Renal cortical epithelial cell (primary cell): ENCODE results near the gene FANCD2. TPM values are rescaled to one million over a fixed set of nuclear protein-coding genes. Genes with fewer than 3 reads are reported as not detected.
"Not testable (repeated sequence)": the region's sequence is repeated elsewhere in the genome, so short reads cannot be mapped to it uniquely, and the experiment has no call there.

Experiments
- DNase-seq: peaks from one replicate; pipeline ENCODE4 v3.0.0-alpha.2; 2011; ENCODE audit warnings: low read depth
- total RNA-seq: library from RNA; depleted of rRNA; stranded (reverse); fragments of >200 nt; gene quantifications from 2 replicates; pipeline ENCODE4 v1.2.3, GENCODE V29; 2014

Gene FANCD2
- total RNA-seq, 1 donor from 2014 or later: 7.3 TPM

DNA sequence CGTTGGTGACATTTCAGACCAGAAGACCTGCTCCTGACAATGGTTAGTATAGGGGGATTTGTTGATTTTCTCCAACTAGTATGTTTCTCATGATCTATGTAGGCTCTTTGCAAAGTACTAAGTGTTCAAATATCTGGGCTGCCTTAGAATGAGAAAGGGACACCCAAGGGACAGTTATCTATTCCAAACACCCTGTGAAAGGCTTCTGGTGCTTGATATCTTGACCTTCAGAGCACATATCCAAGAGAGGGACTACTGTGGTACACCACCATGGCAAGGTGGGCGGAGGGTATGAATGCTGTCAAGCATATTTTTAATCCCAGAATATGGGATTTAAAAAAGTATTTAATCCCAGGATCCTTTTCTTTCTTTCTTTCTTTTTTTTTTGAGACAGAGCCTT is 80.7 kb downstream of the FANCD2 start:
- no peak for DNase-seq

DNA sequence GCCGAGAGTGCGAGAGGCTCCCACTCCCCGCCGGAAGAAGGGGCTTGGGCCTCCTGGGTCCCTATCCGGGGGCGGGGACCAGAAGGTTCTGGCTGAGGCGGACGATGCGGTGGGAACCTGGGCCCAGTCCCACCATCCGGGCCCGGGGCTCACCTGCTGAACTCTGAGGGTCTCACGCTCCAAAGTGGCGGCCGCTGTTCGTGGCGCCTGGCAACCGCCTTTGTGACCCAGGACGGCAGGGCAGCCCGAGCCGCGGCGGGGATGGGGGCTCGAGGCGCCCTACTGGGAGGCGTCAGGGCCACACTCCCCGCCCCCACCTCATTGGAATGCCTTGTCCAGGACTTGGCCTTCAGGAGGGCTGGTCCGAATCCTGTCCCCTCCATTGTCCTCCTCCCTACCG is 81.9 kb downstream of the FANCD2 start, which contains the start of gene FANCD2OS:
TSS of gene FANCD2OS (minus strand) at position 165 of the 400 bp plus-strand sequence. CDS start 3,481 bp downstream, outside the sequence.
- no peak for DNase-seq

DNA sequence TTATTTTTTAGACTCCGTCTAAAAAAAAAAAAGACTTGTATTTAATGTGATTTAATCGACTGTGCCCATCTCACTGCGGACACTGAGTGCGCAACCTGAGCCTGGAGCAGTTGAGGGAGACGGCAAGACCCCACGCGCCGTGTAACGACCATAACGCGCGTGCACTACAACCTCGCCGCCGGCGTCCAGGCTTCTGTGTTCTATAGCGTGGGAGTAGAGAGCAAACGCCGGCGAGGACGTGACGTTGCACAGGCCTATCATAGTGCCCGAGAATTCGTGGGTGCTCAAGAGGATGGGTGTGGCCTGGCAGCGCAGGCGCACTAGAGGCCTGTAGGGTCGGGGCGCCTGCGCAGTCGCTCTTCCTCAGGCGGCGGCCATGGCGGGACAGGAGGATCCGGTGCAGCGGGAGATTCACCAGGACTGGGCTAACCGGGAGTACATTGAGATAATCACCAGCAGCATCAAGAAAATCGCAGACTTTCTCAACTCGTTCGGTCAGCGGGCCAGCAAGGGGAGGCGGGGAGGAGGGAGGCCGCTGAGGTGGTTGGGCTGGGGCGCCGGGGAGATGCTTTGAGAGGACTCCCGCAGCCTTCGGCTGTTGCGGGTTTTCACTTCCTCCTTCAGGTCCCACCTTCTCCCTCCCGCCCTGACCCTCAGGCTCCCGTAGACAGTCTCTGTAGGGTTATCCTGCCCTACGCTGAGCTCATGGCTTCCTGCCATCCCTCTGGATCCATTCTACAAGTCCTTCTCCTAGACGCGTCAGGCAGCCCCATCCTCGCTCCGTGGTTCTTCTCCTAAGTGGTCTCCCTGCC is 89.3 kb downstream of the FANCD2 start, which contains the start of gene BRK1:
TSS of gene BRK1 (plus strand) at position 350 of the 812 bp plus-strand sequence. CDS start at position 377, 27 bp downstream.
- peak; percentile 91 for DNase-seq

DNA sequence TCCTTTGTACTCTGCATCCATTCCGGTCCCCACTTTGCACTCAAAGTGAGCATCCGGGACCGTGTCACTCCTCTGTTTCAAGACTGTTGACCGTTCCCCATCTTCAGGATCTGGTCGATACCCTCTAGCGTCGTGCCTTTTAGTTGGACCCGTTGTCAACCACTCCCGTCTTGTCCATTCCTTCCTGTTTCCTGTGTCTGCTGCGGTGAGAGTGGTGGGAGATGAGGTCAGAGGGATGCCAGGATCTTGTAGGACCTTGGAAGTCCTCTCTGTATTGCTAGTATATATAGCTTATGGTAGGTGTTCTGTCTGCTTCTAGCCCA is 89.9 kb downstream of the FANCD2 start:
- DNase-seq: peak; percentile 38

DNA sequence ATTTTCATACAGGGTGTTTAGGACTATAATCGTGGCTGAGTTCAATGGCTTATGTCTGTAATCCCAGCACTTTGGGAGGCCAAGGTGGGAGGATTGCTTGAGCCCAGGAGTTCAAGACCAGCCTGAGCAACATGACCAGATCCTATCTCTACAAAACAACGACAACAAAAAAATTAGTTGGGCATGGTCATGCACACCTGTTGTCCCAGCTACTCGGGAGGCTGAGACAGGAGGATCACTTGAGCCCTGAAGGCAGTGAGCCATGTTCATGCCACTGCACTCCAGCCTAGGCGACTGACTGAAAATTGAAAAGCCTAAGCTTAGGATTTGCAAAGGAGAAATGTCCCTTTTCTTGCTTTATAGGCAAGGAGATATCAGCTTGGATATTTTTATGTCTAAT is 90.7 kb downstream of the FANCD2 start:
- no peak for DNase-seq

DNA sequence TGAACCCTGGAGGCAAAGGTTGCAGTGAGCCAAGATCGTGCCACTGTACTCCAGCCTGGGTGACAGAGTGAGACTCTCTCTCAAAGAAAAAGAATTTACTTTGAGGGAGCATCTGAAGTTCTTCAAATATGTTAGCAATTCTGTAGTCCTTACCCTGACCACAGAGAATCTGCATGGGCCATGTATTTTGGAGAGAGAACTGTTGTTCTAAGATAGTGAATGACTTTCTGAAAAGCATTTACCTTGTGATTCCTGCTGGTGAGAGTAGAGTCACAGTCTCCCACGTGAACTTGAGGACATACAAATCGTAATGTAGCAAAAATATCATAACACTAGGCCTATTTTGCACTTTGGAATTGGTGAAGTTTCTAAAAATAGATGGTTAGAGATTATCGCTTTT is 93.1 kb downstream of the FANCD2 start:
- no peak for DNase-seq

DNA sequence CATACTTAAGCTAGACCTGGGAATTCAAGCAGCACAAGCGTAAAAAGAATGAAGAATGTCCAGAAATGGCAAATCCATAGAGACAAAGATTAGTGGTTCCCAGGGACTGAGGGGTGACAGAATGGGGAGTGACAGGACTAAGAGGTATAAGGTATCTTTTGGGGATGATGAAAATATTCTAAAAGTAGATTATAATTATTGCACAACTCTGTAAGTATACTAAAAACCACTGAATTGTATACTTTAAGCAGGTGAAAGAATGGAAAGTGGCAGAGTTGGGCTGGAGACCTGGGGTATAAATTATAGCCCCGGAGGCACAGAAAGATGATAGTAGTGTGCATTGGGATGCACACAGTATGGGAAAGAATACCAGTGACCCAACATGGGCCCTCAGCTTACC is 94.8 kb downstream of the FANCD2 start:
- DNase-seq: no peak

DNA sequence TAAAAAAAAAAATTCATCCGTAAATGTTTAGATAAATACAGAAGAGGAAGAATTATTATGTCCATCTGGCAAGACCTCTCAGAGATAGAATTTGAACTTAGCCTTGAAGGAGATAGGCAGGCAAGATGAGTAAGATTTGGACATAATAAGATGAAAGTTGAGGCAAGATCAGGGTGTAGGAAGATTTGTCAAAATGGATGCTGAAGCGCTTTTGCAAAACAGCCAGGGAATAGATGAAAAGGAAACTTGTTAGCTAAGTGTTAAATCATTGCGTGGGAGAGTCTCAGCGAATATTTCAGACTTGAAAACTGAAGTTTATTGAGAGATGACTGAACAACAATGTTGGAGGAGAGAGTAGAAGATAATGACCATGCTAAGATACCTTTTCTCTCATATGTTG is 96.5 kb downstream of the FANCD2 start:
- no peak for DNase-seq

DNA sequence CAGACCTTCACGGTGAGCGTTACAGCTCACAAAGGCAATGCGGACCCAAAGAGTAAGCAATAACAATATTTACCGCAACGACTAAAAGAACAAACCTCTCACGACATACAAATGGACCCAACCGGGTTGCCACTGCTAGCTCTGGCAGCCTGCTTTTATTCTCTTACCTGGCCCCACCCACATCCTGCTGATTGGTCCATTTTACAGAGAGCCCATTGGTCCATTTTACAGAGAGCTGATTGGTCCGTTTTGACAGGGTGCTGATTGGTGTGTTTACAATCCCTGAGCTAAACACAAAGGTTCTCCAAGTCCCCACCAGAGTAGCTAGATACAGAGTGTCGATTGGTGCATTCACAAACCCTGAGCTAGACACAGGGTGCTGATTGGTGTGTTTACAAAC is 109.6 kb downstream of the FANCD2 start:
- DNase-seq: not testable (repeated sequence)

DNA sequence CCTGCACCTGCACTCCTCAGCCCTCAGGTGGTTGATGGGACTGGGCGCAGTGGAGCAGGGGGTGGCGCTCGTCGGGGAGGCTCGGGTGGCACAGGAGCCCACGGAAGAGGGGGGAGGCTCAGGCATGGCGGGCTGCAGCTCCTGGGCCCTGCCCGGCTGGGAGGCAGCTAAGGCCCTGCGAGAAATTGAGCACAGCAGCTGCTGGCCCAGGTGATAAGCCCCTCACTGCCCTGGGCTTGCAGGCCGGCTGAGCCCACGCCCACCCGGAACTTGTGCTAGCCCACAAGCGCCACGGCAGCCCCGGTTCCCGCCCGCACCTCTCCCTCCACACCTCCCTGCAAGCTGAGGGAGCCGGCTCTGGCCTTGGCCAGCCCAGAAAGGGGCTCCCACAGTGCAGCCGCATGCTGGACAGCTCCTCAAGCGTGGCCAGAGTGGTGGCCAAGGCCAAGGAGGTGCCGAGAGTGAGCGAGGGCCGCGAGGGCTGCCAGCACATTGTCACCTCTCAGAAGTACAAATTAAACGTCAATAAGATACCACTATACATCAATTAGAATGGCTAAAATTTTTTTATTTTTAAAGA is 110.3 kb downstream of the FANCD2 start:
- no peak for DNase-seq

DNA sequence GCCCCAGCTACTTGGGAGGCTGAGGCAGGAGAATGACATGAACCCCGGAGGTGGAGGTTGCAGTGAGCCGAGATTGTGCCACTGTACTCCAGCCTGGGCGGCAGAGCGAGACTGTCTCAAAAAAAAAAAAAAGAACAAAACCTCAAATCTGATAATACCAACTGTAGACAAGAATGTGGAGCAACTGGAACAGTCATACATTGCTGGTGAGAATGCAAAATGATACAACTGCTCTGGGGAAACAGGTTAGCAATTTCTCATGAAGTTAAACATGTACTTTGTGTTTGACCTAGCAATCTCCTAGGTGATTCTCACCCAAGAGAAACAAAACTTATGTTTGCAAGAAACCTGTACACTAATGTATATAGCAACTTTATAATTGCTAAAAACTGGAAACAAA is 110.9 kb downstream of the FANCD2 start:
- DNase-seq: peak; percentile 55

DNA sequence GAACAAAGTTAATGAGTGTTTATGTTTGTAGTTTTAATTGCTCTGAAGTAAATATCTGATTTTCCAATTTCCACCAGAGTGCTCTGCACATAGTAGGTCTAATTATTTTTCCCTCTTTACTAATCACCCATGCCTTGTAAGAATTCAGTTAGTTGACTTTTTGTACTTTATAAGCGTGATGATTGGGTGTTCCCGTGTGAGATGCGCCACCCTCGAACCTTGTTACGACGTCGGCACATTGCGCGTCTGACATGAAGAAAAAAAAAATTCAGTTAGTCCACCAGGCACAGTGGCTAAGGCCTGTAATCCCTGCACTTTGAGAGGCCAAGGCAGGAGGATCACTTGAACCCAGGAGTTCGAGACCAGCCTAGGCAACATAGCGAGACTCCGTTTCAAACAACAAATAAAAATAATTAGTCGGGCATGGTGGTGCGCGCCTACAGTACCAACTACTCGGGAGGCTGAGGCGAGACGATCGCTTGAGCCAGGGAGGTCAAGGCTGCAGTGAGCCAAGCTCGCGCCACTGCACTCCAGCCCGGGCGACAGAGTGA is 114.8 kb downstream of the FANCD2 start:
- no peak for DNase-seq

DNA sequence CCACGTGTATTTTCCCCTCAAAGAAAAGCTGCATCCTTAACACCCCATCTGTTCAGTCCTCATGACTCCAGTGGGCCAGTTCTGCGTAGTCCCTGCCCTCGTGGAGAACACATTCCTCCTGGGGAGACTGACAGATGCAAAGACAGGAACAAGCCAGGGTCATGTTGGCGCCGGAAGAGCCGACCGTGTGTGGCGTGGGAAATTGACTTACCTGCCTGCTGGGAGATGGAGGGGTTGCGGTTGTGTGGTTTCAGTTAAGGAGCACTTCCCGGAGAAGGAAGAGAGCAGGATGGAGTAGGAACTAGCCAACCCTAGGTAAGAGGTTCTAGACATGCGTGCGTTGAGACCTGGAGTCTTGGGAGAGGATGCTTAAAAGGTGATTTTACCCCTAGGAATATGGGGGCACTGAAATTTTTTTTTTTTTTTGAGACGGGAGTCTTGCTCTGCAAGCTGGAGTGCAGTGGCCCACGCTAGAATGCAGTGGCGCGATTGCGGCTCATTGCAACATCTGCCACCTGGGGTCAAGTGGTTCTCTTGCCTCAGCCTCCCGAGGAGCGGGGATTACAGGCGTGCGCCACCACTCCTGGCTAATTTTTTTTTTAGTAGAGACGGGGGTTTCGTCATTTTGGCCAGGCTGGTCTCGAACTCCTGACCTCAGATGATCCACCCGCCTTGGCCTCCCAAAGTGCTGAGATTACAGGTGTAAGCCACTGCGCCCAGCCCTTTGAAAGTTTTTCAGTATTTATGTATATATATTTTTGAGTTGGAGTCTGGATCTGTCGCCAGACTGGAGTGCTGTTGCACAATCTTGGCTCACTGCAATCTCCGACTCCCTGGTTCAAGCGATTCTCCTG is 116.7 kb downstream of the FANCD2 start:
- DNase-seq: no peak

DNA sequence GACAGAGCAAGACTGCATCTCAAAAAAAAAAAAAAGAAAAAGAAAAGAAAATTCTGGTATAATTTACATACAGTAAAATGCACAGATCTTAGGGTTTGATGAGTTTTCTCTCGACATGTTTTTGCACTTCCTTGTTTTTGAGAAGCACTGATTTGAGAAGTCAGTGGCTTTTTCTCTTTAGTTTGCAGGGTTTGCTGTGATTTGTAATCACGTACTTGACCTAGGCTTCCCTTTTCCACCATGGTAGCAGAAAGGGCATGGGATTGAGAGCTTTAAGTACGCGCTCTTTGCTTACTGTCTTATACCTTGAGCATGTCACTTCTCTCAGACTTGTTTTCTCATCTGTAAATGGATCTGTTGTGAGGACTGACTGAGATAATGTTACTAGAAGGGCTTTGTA is 119.4 kb downstream of the FANCD2 start:
- no peak for DNase-seq

DNA sequence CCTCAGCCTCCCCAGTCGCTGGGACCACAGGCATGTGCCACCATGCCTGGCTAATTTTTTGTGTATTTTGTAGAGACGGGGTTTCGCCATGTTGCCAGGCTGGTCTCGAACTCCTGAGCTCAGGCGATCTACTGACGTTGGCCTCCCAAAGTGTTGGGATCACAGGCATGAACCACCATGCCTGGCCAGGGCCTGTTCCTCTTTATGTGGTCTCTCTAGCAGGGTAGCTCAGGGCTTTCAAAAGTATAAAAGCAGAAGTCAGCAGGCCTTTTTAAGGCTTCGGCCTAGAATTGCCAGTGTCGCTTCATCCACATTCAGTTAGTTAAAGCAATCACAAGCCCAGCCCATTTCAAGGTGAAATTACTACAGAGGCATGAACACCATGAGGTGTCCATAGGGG is 123.0 kb downstream of the FANCD2 start:
- DNase-seq: no peak

DNA sequence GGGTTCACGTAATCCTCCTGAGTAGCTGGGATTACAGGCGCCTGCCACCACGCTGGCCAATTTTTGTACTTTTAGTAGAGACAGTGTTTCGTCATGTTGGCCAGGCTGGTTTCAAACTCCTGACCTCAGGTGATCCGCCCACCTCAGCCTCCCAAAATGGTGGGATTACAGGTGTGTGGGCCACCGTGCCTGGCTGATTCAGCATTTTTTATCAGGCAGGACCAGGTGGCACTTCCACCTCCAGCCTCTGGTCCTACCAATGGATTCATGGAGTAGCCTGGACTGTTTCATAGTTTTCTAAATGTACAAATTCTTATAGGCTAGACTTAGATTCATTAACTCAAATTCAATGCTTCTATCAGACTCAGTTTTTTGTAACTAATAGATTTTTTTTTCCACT is 124.8 kb downstream of the FANCD2 start:
- DNase-seq: no peak

Other genes starting within 250 kb of the FANCD2 start
- 55.2 and 57.5 TPM in 2 replicates for gene TADA3, start 234.0 kb upstream of the FANCD2 start, total RNA-seq
- 212 and 474 TPM in 2 replicates for gene ARPC4, start 233.4 kb upstream of the FANCD2 start, total RNA-seq
- 10.4 and 33.6 TPM in 2 replicates for gene TTLL3, start 216.2 kb upstream of the FANCD2 start, total RNA-seq
- gene RPUSD3, start 182.4 kb upstream of the FANCD2 start, total RNA-seq: 17.2 and 17.4 TPM in 2 replicates
- gene CIDEC, start 146.2 kb upstream of the FANCD2 start, total RNA-seq: 0.10 TPM in 1 of 2 replicates, not detected in the other
- gene JAGN1, start 135.8 kb upstream of the FANCD2 start, total RNA-seq: 31.1 and 38.4 TPM in 2 replicates
- 0.69 and 1.3 TPM in 2 replicates for gene IL17RE, start 123.6 kb upstream of the FANCD2 start, total RNA-seq
- 18.9 and 29.9 TPM in 2 replicates for gene IL17RC, start 109.3 kb upstream of the FANCD2 start, total RNA-seq
- gene CRELD1, start 92.6 kb upstream of the FANCD2 start, total RNA-seq: 35.9 and 74.2 TPM in 2 replicates
- 1.0 and 3.0 TPM in 2 replicates for gene PRRT3, start 74.0 kb upstream of the FANCD2 start, total RNA-seq
- 58.3 and 107 TPM in 2 replicates for gene EMC3, start 39.6 kb upstream of the FANCD2 start, total RNA-seq
- not detected in 2 replicates for gene FANCD2OS, start 81.8 kb downstream of the FANCD2 start, total RNA-seq
- gene BRK1, start 89.2 kb downstream of the FANCD2 start, total RNA-seq: 120 and 175 TPM in 2 replicates
- 63.4 and 69.2 TPM in 2 replicates for gene VHL, start 115.3 kb downstream of the FANCD2 start, total RNA-seq
- 13.7 and 56.6 TPM in 2 replicates for gene IRAK2, start 138.5 kb downstream of the FANCD2 start, total RNA-seq
- 12.2 and 18.8 TPM in 2 replicates for gene TATDN2, start 222.0 kb downstream of the FANCD2 start, total RNA-seq